ENCODE data around the gene CNRIP1. TPM values are rescaled to one million over a fixed set of nuclear protein-coding genes. Genes with fewer than 3 reads are reported as not detected.

Gene CNRIP1
- total RNA-seq, 1 experiment from 2014 or later, result not detected

DNA sequence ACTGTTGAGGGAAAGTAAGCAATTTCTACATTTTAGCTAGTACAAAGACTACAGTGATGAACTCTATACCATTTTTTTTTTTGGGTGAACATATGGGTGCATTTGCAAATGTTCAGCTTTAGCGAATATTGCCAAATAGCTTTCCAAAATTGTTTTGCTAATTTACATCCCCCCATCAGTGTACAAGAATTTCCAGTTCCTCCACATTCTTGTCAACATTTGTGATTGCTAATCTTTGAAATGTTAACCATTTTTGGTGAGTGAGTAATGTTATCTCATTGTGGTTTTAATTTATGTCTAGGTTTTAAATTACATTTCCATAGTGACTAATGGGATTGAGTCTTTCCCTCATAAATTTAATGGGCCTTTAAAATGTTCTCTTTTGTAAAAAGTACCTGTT, 16.4 kb upstream of the CNRIP1 start:
- BruUV-seq (replicated peaks), result no TSS peak
- POLR2A ChIA-PET, result no interaction called here
- no peak for DNase-seq

DNA sequence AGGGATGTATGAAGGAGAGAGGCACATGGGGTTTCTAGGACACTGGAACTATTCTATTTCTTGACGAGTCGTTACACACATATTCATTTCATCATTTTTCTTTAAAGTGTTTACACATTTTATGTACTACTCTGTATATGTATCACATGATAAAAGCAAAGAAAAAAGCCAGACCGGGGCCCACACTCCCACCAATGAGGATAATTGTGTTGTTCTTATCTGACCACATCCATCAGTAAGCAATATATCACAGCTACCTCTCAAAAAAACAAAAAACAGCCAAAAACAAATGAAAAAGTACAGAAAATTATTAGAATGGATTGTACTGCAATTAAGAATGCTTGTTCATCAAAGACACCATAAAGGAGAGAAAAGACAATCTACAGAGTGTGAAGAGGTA, 14.2 kb upstream of the CNRIP1 start:
- peaks cover 12% of the 10 kb centered on the region; the same call in 1 of the 2 replicates for H3K4me1 ChIP-seq
- DNase-seq, result no peak
- Mint-ChIP-seq H3K9me3 (ENCODE audit: unreplicated experiment) (no peaks in the 10 kb centered on the region), H3K4me1 (ENCODE audit: low read depth, unreplicated experiment) (no peaks in the 10 kb centered on the region), H3K36me3 (ENCODE audit: insufficient read depth, unreplicated experiment) (no peaks in the 10 kb centered on the region), H3K27me3 (ENCODE audit: insufficient read depth, unreplicated experiment) (peaks cover 4% of the 10 kb centered on the region), H3K4me3 (ENCODE audit: unreplicated experiment) (no peak overlapping the region), H3K27ac (ENCODE audit: unreplicated experiment) (no peak overlapping the region)
- H3K4me3 ChIP-seq (ENCODE audit: low read depth, low read length), result no peak overlapping the region
- POLR2A ChIA-PET, result no interaction called here
- H3K9me3 ChIP-seq, result no peaks in the 10 kb centered on the region
- intact Hi-C loops (cut with micrococcal nuclease; ENCODE audit: unreplicated experiment), result no loop called here
- TF ChIP-seq, protein P1, sequence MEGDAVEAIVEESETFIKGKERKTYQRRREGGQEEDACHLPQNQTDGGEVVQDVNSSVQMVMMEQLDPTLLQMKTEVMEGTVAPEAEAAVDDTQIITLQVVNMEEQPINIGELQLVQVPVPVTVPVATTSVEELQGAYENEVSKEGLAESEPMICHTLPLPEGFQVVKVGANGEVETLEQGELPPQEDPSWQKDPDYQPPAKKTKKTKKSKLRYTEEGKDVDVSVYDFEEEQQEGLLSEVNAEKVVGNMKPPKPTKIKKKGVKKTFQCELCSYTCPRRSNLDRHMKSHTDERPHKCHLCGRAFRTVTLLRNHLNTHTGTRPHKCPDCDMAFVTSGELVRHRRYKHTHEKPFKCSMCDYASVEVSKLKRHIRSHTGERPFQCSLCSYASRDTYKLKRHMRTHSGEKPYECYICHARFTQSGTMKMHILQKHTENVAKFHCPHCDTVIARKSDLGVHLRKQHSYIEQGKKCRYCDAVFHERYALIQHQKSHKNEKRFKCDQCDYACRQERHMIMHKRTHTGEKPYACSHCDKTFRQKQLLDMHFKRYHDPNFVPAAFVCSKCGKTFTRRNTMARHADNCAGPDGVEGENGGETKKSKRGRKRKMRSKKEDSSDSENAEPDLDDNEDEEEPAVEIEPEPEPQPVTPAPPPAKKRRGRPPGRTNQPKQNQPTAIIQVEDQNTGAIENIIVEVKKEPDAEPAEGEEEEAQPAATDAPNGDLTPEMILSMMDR (IDR thresholded peaks at IDR 0.05; ENCODE audit: insufficient read depth in 1 of 2, low read depth in 1 of 2, low read length in 1 of 2, severe bottlenecking in 1 of 2, unreplicated experiment in 1 of 2), result no peak
- H3K36me3 ChIP-seq (ENCODE audit: control insufficient read depth, insufficient read depth, low read length), result no peaks in the 10 kb centered on the region
- no peaks in the 10 kb centered on the region for H3K27me3 ChIP-seq (replicated peaks; ENCODE audit: control insufficient read depth, insufficient read depth, low read length)
- CTCF ChIA-PET, result no interaction called here
- no TSS peak for BruUV-seq (replicated peaks)

More for the DNA sequence above, 16.4 kb upstream of the CNRIP1 start:
- no peak overlapping the region for H3K27ac Mint-ChIP-seq (ENCODE audit: unreplicated experiment)
- no peaks in the 10 kb centered on the region for H3K9me3 ChIP-seq
- no peaks in the 10 kb centered on the region for H3K36me3 ChIP-seq (ENCODE audit: control insufficient read depth, insufficient read depth, low read length)
- H3K4me1 ChIP-seq, result peaks cover 12% of the 10 kb centered on the region; the same call in 1 of the 2 replicates
- no peak overlapping the region for H3K4me3 ChIP-seq (ENCODE audit: low read depth, low read length)
- H3K9me3 Mint-ChIP-seq (ENCODE audit: unreplicated experiment), result no peaks in the 10 kb centered on the region
- no peak overlapping the region for H3K4me3 Mint-ChIP-seq (ENCODE audit: unreplicated experiment)
- intact Hi-C loops (cut with micrococcal nuclease; ENCODE audit: unreplicated experiment), result no loop called here
- CTCF ChIA-PET, result no interaction called here
- no peaks in the 10 kb centered on the region for H3K36me3 Mint-ChIP-seq (ENCODE audit: insufficient read depth, unreplicated experiment)
- H3K27me3 Mint-ChIP-seq (ENCODE audit: insufficient read depth, unreplicated experiment), result peaks cover 8% of the 10 kb centered on the region
- no peaks in the 10 kb centered on the region for H3K4me1 Mint-ChIP-seq (ENCODE audit: low read depth, unreplicated experiment)
- no peaks in the 10 kb centered on the region for H3K27me3 ChIP-seq (replicated peaks; ENCODE audit: control insufficient read depth, insufficient read depth, low read length)
- TF ChIP-seq, protein P1 (IDR thresholded peaks at IDR 0.05; ENCODE audit: insufficient read depth in 1 of 2, low read depth in 1 of 2, low read length in 1 of 2, severe bottlenecking in 1 of 2, unreplicated experiment in 1 of 2), result no peak

DNA sequence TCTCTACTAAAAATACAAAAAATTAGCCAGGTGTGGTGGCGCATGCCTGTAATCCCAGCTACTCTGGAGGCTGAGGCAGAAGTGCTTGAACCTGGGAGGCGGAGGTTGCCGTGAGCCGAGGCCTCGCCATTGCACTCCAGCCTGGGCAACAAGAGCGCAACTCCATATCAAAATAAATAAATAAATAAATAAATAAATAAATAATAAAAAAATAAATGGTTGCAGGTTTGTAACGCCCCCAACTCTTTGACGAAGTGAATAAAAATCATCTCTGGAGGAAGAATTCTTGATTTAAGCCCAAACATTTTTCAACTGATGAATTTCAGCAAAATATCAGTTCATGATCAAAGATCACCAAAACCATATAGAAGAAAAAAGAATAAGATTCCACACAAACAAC, 13.3 kb upstream of the CNRIP1 start:
- no peaks in the 10 kb centered on the region for H3K36me3 Mint-ChIP-seq (ENCODE audit: insufficient read depth, unreplicated experiment)
- BruUV-seq (replicated peaks), result no TSS peak
- no peaks in the 10 kb centered on the region for H3K4me1 Mint-ChIP-seq (ENCODE audit: low read depth, unreplicated experiment)
- H3K4me3 ChIP-seq (ENCODE audit: low read depth, low read length), result no peak overlapping the region
- H3K27me3 Mint-ChIP-seq (ENCODE audit: insufficient read depth, unreplicated experiment), result peaks cover 4% of the 10 kb centered on the region
- no peaks in the 10 kb centered on the region for H3K9me3 ChIP-seq
- no peak for DNase-seq
- CTCF ChIA-PET, result no interaction called here
- TF ChIP-seq, protein P1 (IDR thresholded peaks at IDR 0.05; ENCODE audit: insufficient read depth in 1 of 2, low read depth in 1 of 2, low read length in 1 of 2, severe bottlenecking in 1 of 2, unreplicated experiment in 1 of 2), result no peak
- peaks cover 12% of the 10 kb centered on the region; the same call in 1 of the 2 replicates for H3K4me1 ChIP-seq
- no peak overlapping the region for H3K4me3 Mint-ChIP-seq (ENCODE audit: unreplicated experiment)
- no peaks in the 10 kb centered on the region for H3K27me3 ChIP-seq (replicated peaks; ENCODE audit: control insufficient read depth, insufficient read depth, low read length)
- H3K9me3 Mint-ChIP-seq (ENCODE audit: unreplicated experiment), result no peaks in the 10 kb centered on the region
- POLR2A ChIA-PET, result no interaction called here
- no peak overlapping the region for H3K27ac Mint-ChIP-seq (ENCODE audit: unreplicated experiment)
- intact Hi-C loops (cut with micrococcal nuclease; ENCODE audit: unreplicated experiment), result no loop called here
- H3K36me3 ChIP-seq (ENCODE audit: control insufficient read depth, insufficient read depth, low read length), result no peaks in the 10 kb centered on the region

All from Caco-2 (cell line).